ENCODE results near the gene KCNK15. TPM values are rescaled to one million over a fixed set of nuclear protein-coding genes. Genes with fewer than 3 reads are reported as not detected.

KCNK15 gene
- total RNA-seq, 4 donors from 2014 or later, result 0.26 to 4.4 (median 2.0) TPM

DNA sequence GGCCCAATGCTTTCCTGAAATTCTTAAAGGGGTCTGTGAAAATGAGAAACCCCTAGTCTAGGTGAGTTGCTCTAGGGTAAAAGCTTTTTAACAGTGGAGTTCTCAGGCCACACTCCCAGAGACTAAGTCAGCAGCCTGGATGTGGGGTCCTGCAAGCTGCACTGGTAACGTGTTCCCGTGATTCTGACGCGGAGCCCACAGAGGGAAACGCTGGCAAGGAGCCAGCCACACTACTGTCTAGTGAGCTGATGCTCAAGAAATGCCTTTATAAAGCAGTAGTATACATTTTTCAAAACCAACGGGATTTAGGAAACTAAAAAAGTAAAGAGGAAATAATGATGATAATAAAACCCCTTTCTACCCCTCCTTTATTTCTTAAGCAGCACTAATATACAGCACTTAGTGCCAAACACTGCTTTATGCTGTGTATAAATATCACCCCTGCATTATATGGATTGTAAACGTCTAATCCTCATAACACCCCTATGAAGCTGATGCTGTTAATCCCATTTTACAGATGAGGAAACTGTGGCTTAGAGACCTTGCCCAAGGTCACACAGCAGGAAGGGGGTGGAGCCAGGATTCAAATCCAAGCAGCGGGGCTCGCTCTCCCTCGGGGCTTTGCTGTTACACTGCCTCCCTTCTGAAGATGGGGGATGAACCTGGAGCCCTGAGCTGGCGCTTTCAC, 25.0 kb downstream of the KCNK15 start:
- no peaks in the 10 kb centered on the region for H3K9me3 ChIP-seq
- no peaks in the 10 kb centered on the region for H3K36me3 ChIP-seq
- intact Hi-C loops (cut with DNase I; ENCODE audit: low total_unique reads), result no loop called here

DNA sequence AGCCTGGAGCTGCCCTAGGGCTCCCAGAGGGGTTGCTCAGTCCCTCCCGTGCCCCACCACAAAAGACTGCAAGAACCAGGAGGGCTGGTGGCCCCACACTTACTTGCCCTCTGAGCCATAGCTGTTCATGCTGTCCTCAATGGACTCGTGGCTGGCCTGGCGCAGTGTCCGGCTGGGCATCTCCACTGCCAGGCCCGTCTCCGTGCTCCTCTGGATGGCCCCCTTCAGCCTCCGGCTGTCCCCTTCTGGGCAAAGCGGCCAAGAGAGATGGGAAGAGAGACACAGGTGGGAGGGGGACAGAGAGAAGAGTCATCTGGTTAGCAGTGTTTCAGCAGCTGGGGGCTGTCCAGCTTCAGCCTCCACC, 25.5 kb downstream of the KCNK15 start:
- Histone ChIP-seq H3K27me3 (no peaks in the 10 kb centered on the region), H3K36me3 (no peaks in the 10 kb centered on the region), H3K4me3 (no peak overlapping the region), H3K27ac (no peak overlapping the region), H3K4me1 (no peaks in the 10 kb centered on the region), H3K9me3 (no peaks in the 10 kb centered on the region)
- TF ChIP-seq POLR2A (IDR thresholded peaks at IDR 0.05), result no peak
- TF ChIP-seq, protein P1, sequence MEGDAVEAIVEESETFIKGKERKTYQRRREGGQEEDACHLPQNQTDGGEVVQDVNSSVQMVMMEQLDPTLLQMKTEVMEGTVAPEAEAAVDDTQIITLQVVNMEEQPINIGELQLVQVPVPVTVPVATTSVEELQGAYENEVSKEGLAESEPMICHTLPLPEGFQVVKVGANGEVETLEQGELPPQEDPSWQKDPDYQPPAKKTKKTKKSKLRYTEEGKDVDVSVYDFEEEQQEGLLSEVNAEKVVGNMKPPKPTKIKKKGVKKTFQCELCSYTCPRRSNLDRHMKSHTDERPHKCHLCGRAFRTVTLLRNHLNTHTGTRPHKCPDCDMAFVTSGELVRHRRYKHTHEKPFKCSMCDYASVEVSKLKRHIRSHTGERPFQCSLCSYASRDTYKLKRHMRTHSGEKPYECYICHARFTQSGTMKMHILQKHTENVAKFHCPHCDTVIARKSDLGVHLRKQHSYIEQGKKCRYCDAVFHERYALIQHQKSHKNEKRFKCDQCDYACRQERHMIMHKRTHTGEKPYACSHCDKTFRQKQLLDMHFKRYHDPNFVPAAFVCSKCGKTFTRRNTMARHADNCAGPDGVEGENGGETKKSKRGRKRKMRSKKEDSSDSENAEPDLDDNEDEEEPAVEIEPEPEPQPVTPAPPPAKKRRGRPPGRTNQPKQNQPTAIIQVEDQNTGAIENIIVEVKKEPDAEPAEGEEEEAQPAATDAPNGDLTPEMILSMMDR (IDR thresholded peaks at IDR 0.05), result no peak
- no peak for DNase-seq
- intact Hi-C loops (cut with DNase I; ENCODE audit: low total_unique reads), result no loop called here

More for the DNA sequence above, 25.0 kb downstream of the KCNK15 start:
- no peak overlapping the region for H3K4me3 ChIP-seq
- no peak overlapping the region for H3K27ac ChIP-seq
- no peaks in the 10 kb centered on the region for H3K4me1 ChIP-seq
- no peaks in the 10 kb centered on the region for H3K27me3 ChIP-seq
- TF ChIP-seq, protein P1 (IDR thresholded peaks at IDR 0.05), result no peak
- TF ChIP-seq POLR2A (IDR thresholded peaks at IDR 0.05), result no peak
- no peak for DNase-seq

DNA sequence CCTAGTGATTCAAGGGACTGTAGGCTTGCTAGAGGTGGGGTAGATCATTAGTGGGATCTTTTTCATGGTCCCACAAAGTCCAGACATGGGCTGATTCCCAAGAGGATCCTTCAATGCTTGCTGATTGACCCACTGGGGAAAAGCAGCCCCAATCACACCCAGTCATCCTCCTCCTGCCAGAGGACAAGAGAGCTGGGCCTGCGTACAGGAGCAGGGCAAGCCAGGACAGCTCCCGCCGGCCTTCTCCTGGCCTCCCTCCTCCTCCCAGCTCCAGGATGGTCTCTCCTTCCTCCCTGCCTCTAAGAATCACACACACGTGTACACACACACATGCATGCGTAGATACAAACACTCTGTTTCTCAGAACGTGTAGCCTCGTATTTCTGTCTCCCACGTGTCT, 27.0 kb downstream of the KCNK15 start:
- Histone ChIP-seq H3K36me3 (no peaks in the 10 kb centered on the region), H3K4me3 (no peak overlapping the region), H3K27me3 (no peaks in the 10 kb centered on the region), H3K4me1 (no peaks in the 10 kb centered on the region), H3K27ac (no peak overlapping the region), H3K9me3 (no peaks in the 10 kb centered on the region)
- DNase-seq, result no peak
- intact Hi-C loops (cut with DNase I; ENCODE audit: low total_unique reads), result no loop called here
- no peak for TF ChIP-seq POLR2A (IDR thresholded peaks at IDR 0.05)
- TF ChIP-seq, protein P1 (IDR thresholded peaks at IDR 0.05), result no peak

DNA sequence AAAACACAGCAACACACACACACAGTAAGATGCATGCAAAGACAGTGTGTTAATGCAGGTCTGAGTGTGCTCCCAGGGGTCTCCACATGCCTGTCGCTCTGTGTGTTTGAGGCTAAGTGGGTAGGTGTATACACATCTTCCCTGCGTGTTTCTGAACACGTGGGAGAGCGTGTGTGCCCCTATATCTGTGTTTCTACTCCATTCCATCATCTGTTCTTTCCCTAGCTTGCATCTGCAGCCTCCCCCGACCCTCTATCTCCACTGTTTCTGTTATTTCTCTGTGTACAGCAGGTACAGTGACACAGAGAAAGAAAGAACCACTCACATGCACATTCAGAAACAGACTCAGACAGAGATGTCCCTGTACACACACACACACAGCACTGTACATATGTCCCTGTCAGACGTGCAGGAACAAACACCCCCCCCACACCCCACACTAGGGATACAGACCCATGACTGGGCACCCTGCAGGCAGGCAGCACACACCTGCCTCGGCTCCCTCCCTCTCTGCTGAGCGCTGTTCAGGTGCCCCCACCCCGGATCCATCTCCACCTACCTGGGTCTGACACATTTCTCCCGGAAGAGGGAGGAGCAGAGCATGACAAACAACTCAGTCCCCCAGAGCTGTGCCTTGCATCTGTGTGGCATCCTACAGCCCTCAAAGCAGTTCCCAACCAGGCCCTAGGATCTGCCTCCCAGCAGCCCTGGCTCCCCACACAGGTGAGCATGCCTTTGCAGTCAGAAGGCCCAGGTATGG, 27.6 kb downstream of the KCNK15 start:
- no peak for DNase-seq
- TF ChIP-seq POLR2A (IDR thresholded peaks at IDR 0.05), result no peak
- TF ChIP-seq, protein P1 (IDR thresholded peaks at IDR 0.05), result no peak
- Histone ChIP-seq H3K4me3 (no peak overlapping the region), H3K4me1 (no peaks in the 10 kb centered on the region), H3K36me3 (no peaks in the 10 kb centered on the region), H3K27me3 (no peaks in the 10 kb centered on the region), H3K27ac (no peak overlapping the region), H3K9me3 (no peaks in the 10 kb centered on the region)
- intact Hi-C loops (cut with DNase I; ENCODE audit: low total_unique reads), result no loop called here

DNA sequence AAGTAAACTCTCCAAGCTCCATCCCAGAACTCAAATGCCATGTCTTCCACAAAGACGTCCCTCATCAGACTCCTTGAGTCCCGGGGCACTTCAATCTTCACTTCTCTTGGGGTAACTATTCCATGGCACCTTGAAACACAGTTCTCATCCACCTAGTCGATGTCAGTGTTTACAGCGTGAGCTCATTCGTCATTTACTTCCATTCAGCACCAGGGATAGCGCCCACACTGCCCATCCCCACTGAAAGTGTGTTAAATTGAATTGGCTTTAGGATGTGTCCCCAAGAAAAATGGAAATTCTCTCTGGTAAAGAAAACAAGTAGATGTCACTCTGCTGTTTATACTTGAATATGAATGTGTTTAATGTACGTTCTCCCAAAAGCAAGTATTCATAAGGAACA, 31.3 kb downstream of the KCNK15 start:
- intact Hi-C loops (cut with DNase I; ENCODE audit: low total_unique reads), result no loop called here
- TF ChIP-seq, protein P1 (IDR thresholded peaks at IDR 0.05), result no peak

More for the DNA sequence above, 31.3 kb downstream of the KCNK15 start:
- no peaks in the 10 kb centered on the region for H3K27me3 ChIP-seq
- no peaks in the 10 kb centered on the region for H3K9me3 ChIP-seq
- no peaks in the 10 kb centered on the region for H3K36me3 ChIP-seq
- DNase-seq, result no peak
- H3K4me3 ChIP-seq, result no peak overlapping the region
- no peaks in the 10 kb centered on the region for H3K4me1 ChIP-seq
- H3K27ac ChIP-seq, result no peak overlapping the region
